Measurements from ENCODE around the gene PTPRZ1.

The PTPRZ1 gene

DNA sequence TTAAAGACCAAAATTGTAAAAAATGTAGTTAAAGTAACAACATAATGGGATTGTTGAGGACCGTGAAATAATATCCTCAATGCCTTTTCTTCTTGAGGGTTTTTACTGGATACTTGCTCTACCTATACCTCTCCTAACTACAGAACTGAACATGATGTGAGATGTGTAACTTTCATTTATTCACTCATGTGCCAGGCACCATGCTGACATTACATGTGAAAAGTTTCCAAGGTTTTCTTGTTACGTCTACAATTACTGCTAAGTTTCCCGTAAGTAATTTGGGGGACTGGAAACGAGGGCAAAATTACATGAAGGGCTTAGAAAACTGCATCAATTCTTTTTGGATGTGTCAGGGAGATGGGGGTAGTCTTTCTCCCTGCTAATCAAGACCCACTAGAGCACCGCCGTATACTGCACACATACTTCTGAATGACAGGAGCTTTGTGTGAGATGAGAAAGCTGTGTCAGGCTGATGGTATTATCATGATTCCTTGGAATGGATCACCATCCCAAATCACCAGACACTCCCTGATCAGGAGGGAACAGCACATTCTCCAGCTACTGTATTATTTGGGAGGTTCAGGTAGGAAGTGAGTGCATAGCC lies 41.8 kb downstream of the PTPRZ1 start:
- H3K27ac Mint-ChIP-seq = no peak overlapping the region
- no peak overlapping the region for H3K4me3 Mint-ChIP-seq

DNA sequence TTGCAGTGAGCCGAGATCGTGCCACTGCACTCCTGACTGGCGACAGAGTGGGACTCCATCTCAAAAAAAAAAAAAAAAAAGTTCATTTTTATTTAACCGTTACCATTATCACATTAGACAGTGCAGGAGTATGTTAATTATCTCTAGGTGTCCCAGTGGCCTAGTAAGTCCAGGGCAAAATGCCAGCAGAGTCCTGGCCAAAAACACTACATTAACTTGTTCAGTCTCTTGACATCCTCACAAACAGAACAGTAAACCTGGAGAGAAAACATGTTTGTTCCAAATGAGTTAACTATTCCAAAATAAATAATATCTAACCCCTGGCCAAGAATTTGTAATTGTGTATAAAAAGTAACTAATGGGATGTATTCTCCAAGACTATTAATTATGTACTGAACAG lies 43.2 kb downstream of the PTPRZ1 start:
- H3K4me3 Mint-ChIP-seq = no peak overlapping the region
- H3K27ac Mint-ChIP-seq = no peak overlapping the region
- ATAC-seq (ENCODE audit: low read depth) = no peak
- H3K9me3 Mint-ChIP-seq = no peaks in the 10 kb centered on the region
- no peaks in the 10 kb centered on the region for H3K4me1 Mint-ChIP-seq
- no peaks in the 10 kb centered on the region for H3K27me3 Mint-ChIP-seq
- H3K36me3 Mint-ChIP-seq = no peaks in the 10 kb centered on the region
- no peak for DNase-seq (ENCODE audit: low spot score in 2 of 2)

More for the DNA sequence above, 41.8 kb downstream of the PTPRZ1 start:
- H3K4me1 Mint-ChIP-seq = no peaks in the 10 kb centered on the region
- no peaks in the 10 kb centered on the region for H3K27me3 Mint-ChIP-seq
- H3K9me3 Mint-ChIP-seq = no peaks in the 10 kb centered on the region
- no peaks in the 10 kb centered on the region for H3K36me3 Mint-ChIP-seq
- DNase-seq (ENCODE audit: low spot score in 2 of 2) = no peak
- no peak for ATAC-seq (ENCODE audit: low read depth)

DNA sequence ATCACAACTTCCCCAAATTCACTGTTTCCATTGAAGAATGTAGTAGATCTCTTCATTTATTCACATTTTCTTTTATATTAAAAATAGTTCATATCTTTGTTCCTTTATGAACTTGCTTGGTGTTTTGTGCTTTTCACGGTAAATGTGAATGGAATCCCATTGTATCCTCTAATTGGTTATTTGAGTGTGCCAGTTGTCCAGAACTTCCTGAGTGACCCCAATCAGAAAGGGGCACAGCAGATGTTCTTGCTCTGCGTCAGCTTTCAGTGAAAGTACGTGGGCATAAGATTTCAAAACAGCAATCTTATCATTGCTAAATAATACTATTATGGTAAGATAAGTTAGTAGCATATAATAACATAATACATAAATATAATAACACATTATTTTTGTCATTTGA lies 47.0 kb downstream of the PTPRZ1 start:
- no peak overlapping the region for H3K4me3 Mint-ChIP-seq
- no peaks in the 10 kb centered on the region for H3K27me3 Mint-ChIP-seq
- no peaks in the 10 kb centered on the region for H3K36me3 Mint-ChIP-seq
- H3K9me3 Mint-ChIP-seq = no peaks in the 10 kb centered on the region
- no peak overlapping the region for H3K27ac Mint-ChIP-seq
- ATAC-seq (ENCODE audit: low read depth) = no peak
- no peaks in the 10 kb centered on the region for H3K4me1 Mint-ChIP-seq
- no peak for DNase-seq (ENCODE audit: low spot score in 2 of 2)

DNA sequence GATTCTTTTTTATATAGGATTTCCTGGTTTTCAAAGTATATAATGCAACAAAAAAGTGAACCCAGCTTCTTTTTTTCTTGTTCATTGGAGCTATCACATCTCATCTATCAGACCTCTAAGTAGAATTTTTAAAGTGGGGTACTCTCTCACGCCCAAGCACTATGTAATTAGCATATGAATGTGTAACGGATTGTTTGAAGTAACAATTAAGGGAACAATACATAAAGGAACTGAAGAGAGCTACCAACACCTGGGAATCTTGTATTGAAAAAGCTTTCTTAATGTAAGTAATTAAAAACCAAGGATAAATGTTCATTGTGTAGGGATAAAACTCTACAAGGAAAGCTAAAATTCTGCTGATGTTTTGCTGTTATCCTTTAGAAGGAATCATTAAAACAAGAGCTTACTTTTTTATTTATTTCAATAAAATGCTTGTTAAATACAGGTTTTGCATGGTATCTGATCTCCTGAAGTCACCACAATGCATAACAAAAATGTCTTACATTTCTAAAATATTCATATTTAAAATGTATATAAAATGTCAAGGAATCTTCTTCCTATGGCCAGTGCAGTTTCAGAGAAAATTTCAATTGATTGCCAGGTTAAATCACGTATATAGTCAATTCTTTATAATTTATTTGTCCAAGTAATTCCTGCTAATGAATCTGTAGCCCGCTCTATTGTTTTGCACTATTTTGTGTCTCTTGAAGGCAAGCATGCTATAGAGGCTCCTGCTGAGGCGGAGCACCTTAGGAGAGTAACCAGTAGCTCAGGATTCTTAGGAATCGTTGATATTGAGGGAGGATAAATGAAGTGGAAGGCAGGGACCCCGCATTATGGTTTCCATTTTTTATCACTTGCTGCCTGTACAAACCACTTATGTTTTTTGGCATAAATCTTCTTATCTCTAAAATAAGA lies 51.6 kb downstream of the PTPRZ1 start:
- DNase-seq (ENCODE audit: low spot score in 2 of 2) (no peak), ATAC-seq (ENCODE audit: low read depth) (no peak)
- no peaks in the 10 kb centered on the region for H3K9me3 Mint-ChIP-seq
- no peaks in the 10 kb centered on the region for H3K4me1 Mint-ChIP-seq
- no peaks in the 10 kb centered on the region for H3K36me3 Mint-ChIP-seq
- H3K27me3 Mint-ChIP-seq = no peaks in the 10 kb centered on the region
- no peak overlapping the region for H3K4me3 Mint-ChIP-seq
- H3K27ac Mint-ChIP-seq = no peak overlapping the region

DNA sequence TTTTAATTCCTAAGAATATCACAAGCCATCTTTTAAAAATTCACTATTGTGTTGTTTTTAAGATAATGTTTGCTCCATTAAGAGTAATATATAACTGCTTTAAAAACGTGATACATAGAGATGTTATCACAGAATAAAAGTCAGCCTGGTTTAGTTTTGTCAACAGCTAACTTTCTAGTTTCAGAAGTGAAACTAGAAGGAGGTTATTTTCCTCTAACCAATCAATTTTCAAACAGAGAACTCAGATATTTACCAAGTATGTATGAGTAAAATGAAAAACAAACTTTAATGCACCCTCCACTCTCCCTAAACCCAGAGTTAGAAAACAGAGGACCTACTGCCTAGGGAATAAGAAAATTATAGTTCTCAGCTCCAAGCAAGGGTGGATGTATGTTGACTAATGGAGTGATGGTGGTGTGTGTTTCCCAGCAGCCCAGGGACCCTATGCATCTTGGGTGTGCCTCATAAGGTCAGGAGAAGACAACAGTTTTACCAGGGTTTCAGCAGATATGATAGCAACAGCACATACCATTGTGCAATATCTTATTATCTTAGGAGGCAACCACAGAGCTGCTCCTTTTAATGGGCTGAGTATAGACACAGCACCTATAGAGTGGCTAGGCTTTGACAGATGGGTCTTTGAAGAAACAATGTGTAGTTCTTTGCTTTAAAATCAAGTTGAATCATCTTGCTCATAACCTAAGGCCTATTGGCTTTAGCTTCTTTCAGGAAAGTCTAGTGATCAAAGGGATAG lies 58.4 kb downstream of the PTPRZ1 start:
- H3K4me1 Mint-ChIP-seq = no peaks in the 10 kb centered on the region
- H3K4me3 Mint-ChIP-seq = no peak overlapping the region
- no peak overlapping the region for H3K27ac Mint-ChIP-seq
- no peaks in the 10 kb centered on the region for H3K27me3 Mint-ChIP-seq
- H3K36me3 Mint-ChIP-seq = no peaks in the 10 kb centered on the region
- DNase-seq (ENCODE audit: low spot score in 2 of 2) = no peak
- no peaks in the 10 kb centered on the region for H3K9me3 Mint-ChIP-seq
- ATAC-seq (ENCODE audit: low read depth) = no peak

DNA sequence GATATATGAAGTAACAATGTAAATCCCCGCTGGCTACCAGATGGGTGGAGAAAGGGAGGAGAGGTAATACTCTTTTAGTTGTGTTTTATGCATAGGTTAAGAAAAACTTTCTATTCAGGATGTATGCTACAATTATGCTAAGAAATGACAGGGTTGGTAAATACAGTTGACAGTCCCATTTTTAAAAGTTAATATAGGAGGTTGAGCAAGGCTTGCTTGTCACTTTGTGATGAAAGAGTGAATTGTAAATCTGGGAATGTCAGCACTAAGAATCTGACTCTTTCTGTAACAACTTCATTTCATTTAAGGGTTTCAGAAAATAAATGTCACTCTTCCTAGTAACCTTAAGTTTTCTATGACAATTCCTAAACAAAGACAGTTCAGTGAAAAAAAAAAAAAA lies 59.8 kb downstream of the PTPRZ1 start:
- Mint-ChIP-seq H3K27me3 (peaks cover 2% of the 10 kb centered on the region), H3K4me1 (no peaks in the 10 kb centered on the region), H3K4me3 (no peak overlapping the region), H3K36me3 (no peaks in the 10 kb centered on the region), H3K27ac (no peak overlapping the region), H3K9me3 (no peaks in the 10 kb centered on the region)
- ATAC-seq (ENCODE audit: low read depth) (no peak), DNase-seq (ENCODE audit: low spot score in 2 of 2) (no peak)

DNA sequence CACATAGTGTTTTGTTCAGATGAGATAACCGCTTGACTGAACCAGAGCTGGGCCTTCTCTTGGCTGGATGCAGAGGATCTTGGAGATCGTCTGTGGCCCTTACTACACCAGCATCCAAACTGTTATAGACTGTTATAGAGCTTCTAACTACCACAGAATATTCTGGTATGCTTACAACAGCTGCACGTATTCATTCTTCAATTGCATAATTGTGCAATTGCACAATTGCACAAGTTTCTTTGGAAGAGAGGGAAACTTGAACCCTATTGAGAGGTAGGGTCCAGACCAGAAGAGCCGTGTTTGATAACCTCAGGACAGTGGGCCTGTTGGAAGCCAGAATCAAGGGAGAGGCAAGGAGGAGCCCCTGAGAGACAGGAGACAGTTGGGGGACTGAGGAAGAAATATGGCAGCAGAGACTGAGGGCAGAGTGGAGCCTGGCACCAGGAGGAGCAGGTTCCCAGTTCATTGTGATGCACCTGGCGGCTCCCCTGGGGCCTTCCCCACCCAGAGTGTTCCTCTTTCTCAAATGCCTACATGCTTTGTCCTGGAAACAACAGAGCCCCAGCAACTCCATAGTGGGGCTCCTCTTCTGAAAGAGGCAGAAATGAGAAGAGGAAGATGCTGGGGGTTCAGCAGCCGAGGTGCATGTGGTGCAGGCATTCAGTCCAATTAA lies 64.1 kb downstream of the PTPRZ1 start:
- no peaks in the 10 kb centered on the region for H3K36me3 Mint-ChIP-seq
- H3K4me3 Mint-ChIP-seq = no peak overlapping the region
- H3K4me1 Mint-ChIP-seq = no peaks in the 10 kb centered on the region
- DNase-seq (ENCODE audit: low spot score in 2 of 2) (no peak), ATAC-seq (ENCODE audit: low read depth) (no peak)
- H3K27me3 Mint-ChIP-seq = peaks cover 2% of the 10 kb centered on the region
- no peak overlapping the region for H3K27ac Mint-ChIP-seq
- no peaks in the 10 kb centered on the region for H3K9me3 Mint-ChIP-seq

DNA sequence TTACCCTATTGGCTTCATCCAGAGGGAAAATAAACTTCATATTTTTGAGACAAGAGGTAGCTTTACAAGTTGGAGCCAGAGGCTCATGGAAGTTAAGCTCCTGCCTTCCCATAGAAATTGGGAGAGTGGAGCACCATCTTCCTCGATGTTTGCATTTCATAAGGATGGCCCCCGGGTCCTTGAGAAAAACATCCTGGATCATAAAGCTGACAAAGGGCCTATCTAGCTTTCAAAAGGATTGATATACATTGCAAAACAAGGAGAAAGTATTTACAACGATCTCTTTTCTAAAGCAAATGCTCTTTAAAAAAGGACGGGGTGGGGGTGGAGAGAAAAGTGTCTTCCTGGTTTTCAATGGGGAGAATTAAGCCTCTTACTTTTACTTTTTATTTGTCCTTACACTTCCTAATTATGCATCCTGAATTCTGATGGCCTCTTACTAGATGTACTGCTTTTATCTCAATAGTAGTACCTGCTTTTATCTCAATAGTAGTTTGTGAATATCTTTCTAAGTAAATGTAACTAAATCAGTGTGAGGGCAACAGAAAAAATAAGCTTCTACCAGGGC lies 65.6 kb downstream of the PTPRZ1 start:
- H3K9me3 Mint-ChIP-seq = no peaks in the 10 kb centered on the region
- no peaks in the 10 kb centered on the region for H3K36me3 Mint-ChIP-seq
- peaks cover 2% of the 10 kb centered on the region for H3K27me3 Mint-ChIP-seq
- no peak overlapping the region for H3K4me3 Mint-ChIP-seq
- DNase-seq (ENCODE audit: low spot score in 2 of 2) = no peak
- no peak overlapping the region for H3K27ac Mint-ChIP-seq
- no peaks in the 10 kb centered on the region for H3K4me1 Mint-ChIP-seq
- no peak for ATAC-seq (ENCODE audit: low read depth)

DNA sequence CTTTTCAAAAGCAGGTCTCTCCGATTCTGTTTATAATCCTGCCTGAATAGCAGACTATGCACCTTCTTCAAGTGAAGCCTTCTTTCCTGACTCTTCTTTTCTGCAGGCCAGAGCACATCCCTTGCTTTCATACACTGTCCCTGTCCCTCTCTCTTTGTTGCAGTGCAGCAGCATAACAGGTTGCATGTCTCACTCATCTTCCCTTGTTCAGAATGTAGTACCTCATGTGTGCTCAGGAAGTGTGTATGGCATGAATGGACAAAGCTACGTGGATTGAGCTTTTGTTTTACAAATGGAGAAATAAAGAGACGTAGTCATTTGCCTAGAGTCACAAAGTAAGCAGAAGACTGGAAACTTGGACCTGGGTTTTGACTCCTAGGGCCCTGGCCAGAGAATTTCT lies 68.0 kb downstream of the PTPRZ1 start:
- H3K9me3 Mint-ChIP-seq = no peaks in the 10 kb centered on the region
- no peaks in the 10 kb centered on the region for H3K4me1 Mint-ChIP-seq
- no peak for DNase-seq (ENCODE audit: low spot score in 2 of 2)
- H3K27ac Mint-ChIP-seq = no peak overlapping the region
- peaks cover 2% of the 10 kb centered on the region for H3K27me3 Mint-ChIP-seq
- ATAC-seq (ENCODE audit: low read depth) = no peak
- no peaks in the 10 kb centered on the region for H3K36me3 Mint-ChIP-seq
- no peak overlapping the region for H3K4me3 Mint-ChIP-seq

DNA sequence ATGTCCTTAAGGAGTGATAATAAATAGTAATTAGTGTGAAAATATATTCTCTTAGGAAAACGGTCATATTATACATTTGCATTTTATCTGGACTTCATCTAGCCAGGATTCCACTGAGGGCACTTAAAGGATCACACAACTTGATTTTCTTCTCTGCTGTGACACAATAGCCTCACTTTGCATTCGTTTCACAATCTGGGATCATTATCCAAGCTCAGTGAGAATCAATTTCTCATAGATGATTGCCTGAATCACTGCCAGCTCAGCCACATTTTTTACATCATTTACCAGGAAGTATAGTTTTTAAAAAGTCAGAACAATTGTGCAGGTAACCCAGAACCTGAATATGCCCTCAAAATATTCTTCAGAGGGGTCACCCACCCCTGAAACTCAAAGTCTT lies 68.9 kb downstream of the PTPRZ1 start:
- no peak overlapping the region for H3K27ac Mint-ChIP-seq
- DNase-seq (ENCODE audit: low spot score in 2 of 2) (no peak), ATAC-seq (ENCODE audit: low read depth) (no peak)
- H3K4me3 Mint-ChIP-seq = no peak overlapping the region
- H3K36me3 Mint-ChIP-seq = no peaks in the 10 kb centered on the region
- no peaks in the 10 kb centered on the region for H3K4me1 Mint-ChIP-seq
- peaks cover 2% of the 10 kb centered on the region for H3K27me3 Mint-ChIP-seq
- H3K9me3 Mint-ChIP-seq = no peaks in the 10 kb centered on the region

DNA sequence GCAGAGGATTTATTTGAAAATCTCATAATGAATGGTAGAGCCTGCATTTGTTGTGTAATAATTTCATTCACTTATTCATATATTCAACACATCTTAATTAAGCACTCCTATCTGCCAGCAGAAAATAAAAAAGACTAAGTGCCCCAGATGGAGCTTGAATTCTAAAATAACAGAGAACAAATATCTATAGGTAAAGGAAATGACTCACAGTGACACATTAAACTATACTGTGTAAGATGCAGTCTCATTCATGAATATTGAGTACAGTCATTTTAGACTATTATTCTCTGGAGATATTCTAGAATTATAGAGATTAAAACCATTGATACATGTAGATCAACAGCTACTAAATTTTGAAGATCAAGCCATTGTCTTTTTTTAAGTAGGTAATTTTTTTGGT lies 72.1 kb downstream of the PTPRZ1 start:
- Mint-ChIP-seq H3K4me1 (peaks cover 2% of the 10 kb centered on the region), H3K4me3 (no peak overlapping the region), H3K27me3 (peaks cover 1% of the 10 kb centered on the region), H3K36me3 (no peaks in the 10 kb centered on the region), H3K9me3 (peaks cover 2% of the 10 kb centered on the region), H3K27ac (no peak overlapping the region)
- ATAC-seq (ENCODE audit: low read depth) (no peak), DNase-seq (ENCODE audit: low spot score in 2 of 2) (no peak)

DNA sequence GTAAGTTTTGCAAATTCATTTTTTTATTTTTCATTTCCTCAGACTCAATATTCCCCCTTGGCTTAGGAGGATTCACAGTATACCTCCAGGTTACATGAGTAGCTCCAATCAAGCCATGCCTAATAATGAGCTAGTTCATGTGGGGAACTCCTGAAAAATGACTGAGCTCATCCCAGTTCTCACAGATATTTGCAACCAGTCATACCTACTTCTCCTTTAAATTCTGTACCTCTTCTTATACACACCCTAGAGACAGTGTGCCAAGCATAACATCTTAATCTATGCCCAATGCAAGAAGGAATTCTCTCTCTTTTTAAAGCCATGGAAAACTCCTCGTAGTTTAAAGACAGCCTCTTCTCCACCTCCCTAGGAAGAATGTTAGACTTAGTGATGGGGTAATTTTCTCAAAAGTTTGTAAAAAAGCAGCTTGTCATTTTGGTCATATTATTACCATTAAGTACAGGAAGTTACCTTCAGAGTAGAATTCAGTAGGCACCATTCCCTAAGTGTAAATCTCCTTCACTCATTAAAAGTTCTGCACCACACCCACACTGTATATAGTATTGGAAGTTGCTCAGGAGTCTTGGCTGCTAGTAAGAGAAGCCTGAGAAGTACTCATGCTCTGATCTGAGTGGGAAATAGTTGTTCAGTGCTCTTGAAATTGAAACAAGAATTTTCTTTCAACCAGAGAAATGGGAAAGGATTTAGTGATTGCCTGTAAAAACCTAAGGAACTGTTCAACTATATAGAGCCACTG lies 72.7 kb downstream of the PTPRZ1 start:
- H3K27me3 Mint-ChIP-seq = peaks cover 1% of the 10 kb centered on the region
- H3K4me3 Mint-ChIP-seq = no peak overlapping the region
- DNase-seq (ENCODE audit: low spot score in 2 of 2) = no peak
- H3K27ac Mint-ChIP-seq = no peak overlapping the region
- peaks cover 2% of the 10 kb centered on the region for H3K4me1 Mint-ChIP-seq
- no peak for ATAC-seq (ENCODE audit: low read depth)
- H3K9me3 Mint-ChIP-seq = peaks cover 2% of the 10 kb centered on the region
- no peaks in the 10 kb centered on the region for H3K36me3 Mint-ChIP-seq

DNA sequence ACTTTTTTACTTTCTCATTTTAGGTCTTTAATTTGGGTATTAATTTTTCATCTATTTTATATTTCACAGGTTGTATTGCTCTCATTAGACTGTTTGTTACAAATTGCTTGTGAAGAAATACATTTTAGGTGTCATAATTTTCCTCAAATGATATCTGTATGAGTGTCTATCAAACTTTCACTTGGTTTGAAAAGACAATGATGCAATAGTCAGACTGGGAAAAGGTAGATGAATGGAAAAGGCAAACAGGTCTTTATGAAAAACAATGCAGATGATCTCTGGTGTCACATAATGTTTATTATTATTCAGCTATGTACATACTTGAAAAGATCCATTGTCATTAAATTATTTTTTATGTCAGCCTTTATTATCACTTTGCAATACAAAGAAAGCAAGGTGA lies 80.2 kb downstream of the PTPRZ1 start:
- H3K36me3 Mint-ChIP-seq = no peaks in the 10 kb centered on the region
- no peak for ATAC-seq (ENCODE audit: low read depth)

More for the DNA sequence above, 80.2 kb downstream of the PTPRZ1 start:
- Mint-ChIP-seq H3K27me3 (peaks cover 5% of the 10 kb centered on the region), H3K9me3 (peaks cover 2% of the 10 kb centered on the region), H3K4me3 (no peak overlapping the region), H3K4me1 (peaks cover 2% of the 10 kb centered on the region), H3K27ac (no peak overlapping the region)
- DNase-seq (ENCODE audit: low spot score in 2 of 2) = no peak

Data from memory B cell (primary cell).